GM12878 (cell line): ENCODE results near the gene USB1. TPM values are rescaled to one million over a fixed set of nuclear protein-coding genes. Genes with fewer than 3 reads are reported as not detected.

Source experiments
- ATAC-seq: fragments of 200-7000 bp; cut with Tn5 transposase; 3 replicates; pipeline ENCODE4 v1.9.1; 2020; ENCODE audit warnings: mild to moderate bottlenecking, moderate library complexity
- BruUV-seq: library from RNA; stranded (reverse); fragments of 400-500 nt; replicated peaks from 2 replicates; lab custom pipeline; 2021; lab: Mats Ljungman, UMichigan
- CTCF ChIA-PET: fragments of 300-600 bp; sonication (Branson Sonifier 250); formaldehyde crosslinking; extraction: SDS; loops from one replicate; lab custom pipeline; 2021; ENCODE audit warnings: inconsistent platforms; lab: Yijun Ruan, JAX
- POLR2A ChIA-PET: fragments of 350-600 bp; formaldehyde crosslinking; extraction: SDS; loops from one replicate; lab custom pipeline; 2021; ENCODE audit warnings: inconsistent platforms; lab: Charles Lee
- RAD21 ChIA-PET: fragments of 300-600 bp; sonication (Branson Sonifier 250); formaldehyde crosslinking; loops from one replicate; lab custom pipeline; 2023; ENCODE audit warnings: antibody characterized with exemption; ENCODE audit not compliant: unreplicated experiment; lab: Charles Lee
- SMC1A ChIA-PET: fragments of 300-600 bp; sonication (Branson Sonifier 250); formaldehyde crosslinking; loops from one replicate; lab custom pipeline; 2023; ENCODE audit not compliant: unreplicated experiment, uncharacterized antibody; lab: Charles Lee
- DNase-seq: peaks from one replicate; pipeline ENCODE4 v3.0.0-alpha.2; 2011; ENCODE audit warnings: low read depth, low spot score
- FAIRE-seq: peaks from 3 replicates; lab custom pipeline; 2011; peaks lifted over from hg19 to GRCh38; lab: Jason Lieb, UNC
- H2AFZ ChIP-seq: 2 replicates; pipeline ENCODE4 v1.6.0; 2011; ENCODE audit warnings: low read depth, low read length, control low read depth; ENCODE audit not compliant: control insufficient read depth
- H3K27ac ChIP-seq: 2 replicates; pipeline ENCODE4 v1.5.1; 2011; ENCODE audit warnings: control low read depth; ENCODE audit not compliant: control insufficient read depth, insufficient read depth
- H3K27me3 ChIP-seq, 2 experiments: replicated peaks in 1 of 2; 2 replicates each; pipeline versions ENCODE4 v1.6.0 to v1.6.1; 2011; ENCODE audit warnings: low read length in 1 of 2; ENCODE audit not compliant: control insufficient read depth in 2 of 2, insufficient read depth in 2 of 2
- H3K36me3 ChIP-seq, 2 experiments: 2 replicates each; pipeline ENCODE4 v1.5.1; 2011; ENCODE audit warnings: low read length in 1 of 2; ENCODE audit not compliant: control insufficient read depth in 2 of 2, insufficient read depth in 2 of 2
- H3K4me1 ChIP-seq: 2 replicates; pipeline ENCODE4 v1.6.1; 2011; ENCODE audit warnings: mild to moderate bottlenecking, low read length, moderate library complexity, mixed read lengths; ENCODE audit not compliant: control insufficient read depth, insufficient read depth
- H3K4me2 ChIP-seq: 2 replicates; pipeline ENCODE4 v1.6.0; 2011; ENCODE audit warnings: control low read depth; ENCODE audit not compliant: control insufficient read depth, insufficient read depth
- H3K4me3 ChIP-seq: fragments of 200-600 bp; sonication (generic); 2 replicates; pipeline ENCODE4 v1.5.1; 2016
- H3K79me2 ChIP-seq: 2 replicates; pipeline ENCODE4 v1.6.0; 2011; ENCODE audit warnings: low read length; ENCODE audit not compliant: control insufficient read depth, insufficient read depth
- H3K9ac ChIP-seq: 2 replicates; pipeline ENCODE4 v1.8.0; 2011; ENCODE audit warnings: low read length, control low read depth, mixed read lengths; ENCODE audit not compliant: control insufficient read depth, insufficient read depth
- H3K9me3 ChIP-seq: replicated peaks from 3 replicates; pipeline ENCODE4 v1.5.1; 2011; ENCODE audit warnings: mild to moderate bottlenecking, low read length; ENCODE audit not compliant: control insufficient read depth, insufficient read depth
- H4K20me1 ChIP-seq: 2 replicates; pipeline ENCODE4 v1.6.0; 2011; ENCODE audit not compliant: control insufficient read depth, insufficient read depth
- CBX3 ChIP-seq: fragments of 200-600 bp; sonication (generic); IDR thresholded peaks from 2 replicates; pipeline ENCODE4 v1.6.1; 2016; ENCODE audit warnings: low read depth, borderline replicate concordance
- CREB1 ChIP-seq: IDR thresholded peaks from 2 replicates; pipeline ENCODE4 v1.6.1; 2012; ENCODE audit warnings: low read depth, mild to moderate bottlenecking, inconsistent platforms
- HDAC6 ChIP-seq: fragments of 200-600 bp; sonication (generic); IDR thresholded peaks from one replicate; pipeline ENCODE4 v1.8.0; 2017; ENCODE audit warnings: antibody characterized with exemption; ENCODE audit not compliant: unreplicated experiment
- IKZF2 ChIP-seq, 2 experiments: fragments of 450-650 bp; IDR thresholded peaks; 2 replicates each; pipeline ENCODE4 v1.6.1; 2017; ENCODE audit warnings: mild to moderate bottlenecking in 2 of 2, moderate library complexity in 2 of 2
- NFYB ChIP-seq: IDR thresholded peaks from 2 replicates; pipeline ENCODE4 v1.6.1; 2011; ENCODE audit warnings: low read depth, mild to moderate bottlenecking, low read length, improper control_type of control experiment, moderate library complexity; ENCODE audit not compliant: insufficient read depth
- PBX3 ChIP-seq: IDR thresholded peaks from 2 replicates; pipeline ENCODE4 v1.6.1; 2011; ENCODE audit warnings: mild to moderate bottlenecking, low read depth, low read length, moderate library complexity; ENCODE audit not compliant: insufficient replicate concordance
- PML ChIP-seq: IDR thresholded peaks from 2 replicates; pipeline ENCODE4 v1.6.1; 2012; ENCODE audit warnings: low read length, inconsistent platforms
- YY1 ChIP-seq: IDR thresholded peaks from 2 replicates; pipeline ENCODE4 v1.6.1; 2011; ENCODE audit warnings: low read depth, mild to moderate bottlenecking, low read length
- ZNF207 ChIP-seq: fragments of 450-650 bp; IDR thresholded peaks from 2 replicates; pipeline ENCODE4 v1.6.1; 2014; ENCODE audit warnings: antibody characterized with exemption, mild to moderate bottlenecking, borderline replicate concordance
- WGBS: methylation state at CpG from one replicate; pipeline ENCODE4 v1.1.6; 2016; ENCODE audit warnings: low lambda C conversion rate; ENCODE audit not compliant: insufficient replicate concordance, insufficient coverage; ENCODE audit errors: missing lambda C conversion rate; 5-methylcytosine and 5-hydroxymethylcytosine counted together
- in situ Hi-C: fragments of 300-500 bp; cut with MboI; formaldehyde crosslinking; loops from 9 replicates; pipeline ENCODE4 v1.14.3; 2018; ENCODE audit warnings: mixed read lengths
- intact Hi-C: fragments of 100-400 bp; cut with micrococcal nuclease; formaldehyde crosslinking; loops from one replicate; pipeline ENCODE4 v1.14.2; 2022; ENCODE audit not compliant: unreplicated experiment
- polyA plus RNA-seq, 11 experiments: library from polyadenylated mRNA; depleted of rRNA in 4 of 11; unstranded in 6 of 11; stranded (reverse) in 5 of 11; fragments of >200 nt; fragmentation: Nextera tagmentation in 4 of 11; fragmentation: Illumina TruSeq in 1 of 11; extraction: Ambion mirVana in 4 of 11; extraction: Trizol in 1 of 11; gene quantifications; 1 replicate in 1 of 11; 2 replicates in 10 of 11; pipeline versions ENCODE4 v1.2.1 to v1.2.3, GENCODE V29; 2011 to 2016; ENCODE audit warnings: inconsistent platforms in 2 of 11, missing spikeins in 2 of 11, low read depth in 1 of 11
- total RNA-seq, 4 experiments: library from RNA; depleted of rRNA in 3 of 4; stranded (reverse); fragments of >200 nt in 3 of 4; fragmentation: Illumina TruSeq in 1 of 4; extraction: Trizol in 1 of 4; gene quantifications; 2 replicates each; pipeline versions ENCODE4 v1.2.1 to v1.2.3, GENCODE V29; 2013 to 2021
- TF ChIP-seq, protein P1 (sequence below): fragments of 450-650 bp; IDR thresholded peaks from 2 replicates; pipeline ENCODE4 v1.6.1; 2017; ENCODE audit warnings: mild to moderate bottlenecking, moderate library complexity
- TF ChIP-seq, protein P2 (sequence below): fragments of 450-650 bp; formaldehyde crosslinking; IDR thresholded peaks from 2 replicates; pipeline ENCODE4 v1.4.0; 2022; ENCODE audit warnings: mild to moderate bottlenecking, moderate library complexity

The USB1 gene
- total and polyA plus RNA-seq, 10 of the 15 experiments (the other 5 are each of a cell fraction or from before 2014, with no cell fraction given): 7.9 to 72.2 (median 41.6) TPM

DNA sequence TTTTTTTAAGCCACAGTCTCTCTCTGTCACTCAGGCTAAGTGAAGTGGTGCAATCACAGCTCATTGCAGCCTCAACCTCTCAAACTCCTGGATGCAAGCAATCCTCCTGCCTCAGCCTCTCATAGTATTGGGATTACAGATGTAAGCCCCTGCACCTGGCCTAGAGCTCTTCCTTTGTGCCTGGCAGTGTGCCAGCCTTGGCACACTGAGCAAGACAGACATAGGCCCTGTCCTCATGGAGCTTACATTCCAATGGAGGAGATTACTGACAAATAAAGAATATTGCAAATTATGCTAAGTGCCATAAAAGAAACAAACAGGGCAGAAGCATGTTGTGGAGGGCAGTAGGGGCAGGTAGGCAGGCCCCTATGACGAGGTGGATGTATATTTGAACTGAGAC is 29.4 kb upstream of the USB1 start:
- CTCF ChIA-PET: no interaction called here
- no peaks in the 10 kb centered on the region for H3K79me2 ChIP-seq
- no peak overlapping the region for H2AFZ ChIP-seq
- H3K4me3 ChIP-seq: no peak overlapping the region
- no peaks in the 10 kb centered on the region for H4K20me1 ChIP-seq
- H3K4me2 ChIP-seq: no peak overlapping the region
- intact Hi-C loops (no loop called here), in situ Hi-C loops (no loop called here)
- no peak for FAIRE-seq
- H3K27me3 ChIP-seq: peaks cover 0 to 3% of the 10 kb centered on the region in 2 experiments; a peak in 2 of 4 replicates
- POLR2A ChIA-PET: no interaction called here
- WGBS: 0% methylated on average over 1 of the region's 1 CpG
- no peak for ATAC-seq
- RAD21 ChIA-PET: interaction anchor here (0.7 kb wide), 1 partner anchor 372 kb away, joined by 3 read pairs; no protein-coding TSS in a partner anchor
- TF ChIP-seq NFYB (no peak), YY1 (no peak), PBX3 (no peak), HDAC6 (no peak), ZNF207 (no peak), CREB1 (no peak), PML (no peak), IKZF2 (IDR thresholded peaks at IDR 0.05) (no peak), CBX3 (no peak)
- TF ChIP-seq, protein P1, sequence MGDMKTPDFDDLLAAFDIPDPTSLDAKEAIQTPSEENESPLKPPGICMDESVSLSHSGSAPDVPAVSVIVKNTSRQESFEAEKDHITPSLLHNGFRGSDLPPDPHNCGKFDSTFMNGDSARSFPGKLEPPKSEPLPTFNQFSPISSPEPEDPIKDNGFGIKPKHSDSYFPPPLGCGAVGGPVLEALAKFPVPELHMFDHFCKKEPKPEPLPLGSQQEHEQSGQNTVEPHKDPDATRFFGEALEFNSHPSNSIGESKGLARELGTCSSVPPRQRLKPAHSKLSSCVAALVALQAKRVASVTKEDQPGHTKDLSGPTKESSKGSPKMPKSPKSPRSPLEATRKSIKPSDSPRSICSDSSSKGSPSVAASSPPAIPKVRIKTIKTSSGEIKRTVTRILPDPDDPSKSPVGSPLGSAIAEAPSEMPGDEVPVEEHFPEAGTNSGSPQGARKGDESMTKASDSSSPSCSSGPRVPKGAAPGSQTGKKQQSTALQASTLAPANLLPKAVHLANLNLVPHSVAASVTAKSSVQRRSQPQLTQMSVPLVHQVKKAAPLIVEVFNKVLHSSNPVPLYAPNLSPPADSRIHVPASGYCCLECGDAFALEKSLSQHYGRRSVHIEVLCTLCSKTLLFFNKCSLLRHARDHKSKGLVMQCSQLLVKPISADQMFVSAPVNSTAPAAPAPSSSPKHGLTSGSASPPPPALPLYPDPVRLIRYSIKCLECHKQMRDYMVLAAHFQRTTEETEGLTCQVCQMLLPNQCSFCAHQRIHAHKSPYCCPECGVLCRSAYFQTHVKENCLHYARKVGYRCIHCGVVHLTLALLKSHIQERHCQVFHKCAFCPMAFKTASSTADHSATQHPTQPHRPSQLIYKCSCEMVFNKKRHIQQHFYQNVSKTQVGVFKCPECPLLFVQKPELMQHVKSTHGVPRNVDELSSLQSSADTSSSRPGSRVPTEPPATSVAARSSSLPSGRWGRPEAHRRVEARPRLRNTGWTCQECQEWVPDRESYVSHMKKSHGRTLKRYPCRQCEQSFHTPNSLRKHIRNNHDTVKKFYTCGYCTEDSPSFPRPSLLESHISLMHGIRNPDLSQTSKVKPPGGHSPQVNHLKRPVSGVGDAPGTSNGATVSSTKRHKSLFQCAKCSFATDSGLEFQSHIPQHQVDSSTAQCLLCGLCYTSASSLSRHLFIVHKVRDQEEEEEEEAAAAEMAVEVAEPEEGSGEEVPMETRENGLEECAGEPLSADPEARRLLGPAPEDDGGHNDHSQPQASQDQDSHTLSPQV: no peak
- TF ChIP-seq, protein P2, sequence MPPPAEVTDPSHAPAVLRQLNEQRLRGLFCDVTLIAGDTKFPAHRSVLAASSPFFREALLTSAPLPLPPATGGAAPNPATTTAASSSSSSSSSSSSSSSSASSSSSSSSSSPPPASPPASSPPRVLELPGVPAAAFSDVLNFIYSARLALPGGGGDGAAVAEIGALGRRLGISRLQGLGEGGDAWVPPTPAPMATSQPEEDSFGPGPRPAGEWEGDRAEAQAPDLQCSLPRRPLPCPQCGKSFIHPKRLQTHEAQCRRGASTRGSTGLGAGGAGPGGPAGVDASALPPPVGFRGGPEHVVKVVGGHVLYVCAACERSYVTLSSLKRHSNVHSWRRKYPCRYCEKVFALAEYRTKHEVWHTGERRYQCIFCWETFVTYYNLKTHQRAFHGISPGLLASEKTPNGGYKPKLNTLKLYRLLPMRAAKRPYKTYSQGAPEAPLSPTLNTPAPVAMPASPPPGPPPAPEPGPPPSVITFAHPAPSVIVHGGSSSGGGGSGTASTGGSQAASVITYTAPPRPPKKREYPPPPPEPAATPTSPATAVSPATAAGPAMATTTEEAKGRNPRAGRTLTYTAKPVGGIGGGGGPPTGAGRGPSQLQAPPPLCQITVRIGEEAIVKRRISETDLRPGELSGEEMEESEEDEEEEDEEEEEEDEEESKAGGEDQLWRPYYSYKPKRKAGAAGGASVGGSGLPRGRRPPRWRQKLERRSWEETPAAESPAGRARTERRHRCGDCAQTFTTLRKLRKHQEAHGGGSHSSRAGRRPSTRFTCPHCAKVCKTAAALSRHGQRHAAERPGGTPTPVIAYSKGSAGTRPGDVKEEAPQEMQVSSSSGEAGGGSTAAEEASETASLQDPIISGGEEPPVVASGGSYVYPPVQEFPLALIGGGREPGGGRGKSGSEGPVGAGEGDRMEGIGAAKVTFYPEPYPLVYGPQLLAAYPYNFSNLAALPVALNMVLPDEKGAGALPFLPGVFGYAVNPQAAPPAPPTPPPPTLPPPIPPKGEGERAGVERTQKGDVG (CRISPR knock-in tag): no peak
- H3K27ac ChIP-seq: no peak overlapping the region
- H3K9me3 ChIP-seq: no peaks in the 10 kb centered on the region
- SMC1A ChIA-PET: no interaction called here
- no peak overlapping the region for H3K9ac ChIP-seq
- no peak for DNase-seq
- no peaks in the 10 kb centered on the region for H3K4me1 ChIP-seq
- BruUV-seq: no TSS peak
- no peaks in the 10 kb centered on the region for H3K36me3 ChIP-seq
